Liver (tissue), 3 donors: ENCODE results near the gene MGAT3.

ENCODE experiments used
- RAD21 ChIP-seq, 2 donors: IDR thresholded peaks; 2 replicates each; pipeline ENCODE4 v1.6.1; 2016; ENCODE audit warnings: antibody characterized with exemption in 2 of 2, mild to moderate bottlenecking in 2 of 2
- YY1 ChIP-seq: IDR thresholded peaks from 2 replicates; pipeline ENCODE4 v1.6.1; 2016; ENCODE audit warnings: antibody characterized with exemption, mild to moderate bottlenecking
- TF ChIP-seq, protein P1 (sequence below): fragments of 150-350 bp; IDR thresholded peaks from 2 replicates; pipeline ENCODE4 v1.5.1; 2017; ENCODE audit warnings: improper control_type of control experiment, low read depth, low read length; ENCODE audit not compliant: missing input control
- TF ChIP-seq, protein P2 (sequence below): IDR thresholded peaks from 2 replicates; pipeline ENCODE4 v1.6.1; 2016; ENCODE audit warnings: antibody characterized with exemption, mild to moderate bottlenecking
- donor health status: healthy.
- donor health status: healthy.

DNA sequence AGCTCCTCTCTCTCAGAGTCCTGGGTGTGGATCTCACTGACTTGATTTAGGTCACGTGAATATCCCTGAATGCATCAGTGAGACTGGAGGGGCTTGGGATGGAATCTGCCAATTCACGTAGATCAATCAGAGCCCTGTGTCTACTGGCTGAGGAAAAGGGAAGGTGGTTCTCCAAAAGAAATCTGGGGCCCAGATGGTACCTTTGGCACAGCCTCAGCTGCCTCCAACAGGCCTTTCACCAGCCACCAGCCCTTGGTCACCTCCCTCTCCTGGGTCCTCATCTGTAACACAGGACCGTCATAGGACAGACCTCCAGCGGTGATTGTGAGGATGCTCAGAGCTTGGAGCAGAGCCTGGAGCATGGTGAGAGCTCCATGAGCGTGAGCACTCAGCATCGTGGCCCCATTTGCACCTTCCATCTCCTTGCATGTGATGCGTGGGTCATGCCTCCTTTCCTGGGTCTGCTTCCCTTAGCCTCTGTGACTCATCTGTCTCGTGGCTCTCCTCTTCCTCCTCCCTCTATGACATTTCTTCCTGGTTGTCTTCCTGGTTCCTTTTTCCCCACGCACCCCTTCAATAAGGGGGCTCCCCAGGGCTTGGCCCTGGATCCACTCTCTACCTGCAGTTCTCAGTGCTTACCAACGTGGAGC, 37.8 kb downstream of the MGAT3 start:
- TF ChIP-seq, protein P1, sequence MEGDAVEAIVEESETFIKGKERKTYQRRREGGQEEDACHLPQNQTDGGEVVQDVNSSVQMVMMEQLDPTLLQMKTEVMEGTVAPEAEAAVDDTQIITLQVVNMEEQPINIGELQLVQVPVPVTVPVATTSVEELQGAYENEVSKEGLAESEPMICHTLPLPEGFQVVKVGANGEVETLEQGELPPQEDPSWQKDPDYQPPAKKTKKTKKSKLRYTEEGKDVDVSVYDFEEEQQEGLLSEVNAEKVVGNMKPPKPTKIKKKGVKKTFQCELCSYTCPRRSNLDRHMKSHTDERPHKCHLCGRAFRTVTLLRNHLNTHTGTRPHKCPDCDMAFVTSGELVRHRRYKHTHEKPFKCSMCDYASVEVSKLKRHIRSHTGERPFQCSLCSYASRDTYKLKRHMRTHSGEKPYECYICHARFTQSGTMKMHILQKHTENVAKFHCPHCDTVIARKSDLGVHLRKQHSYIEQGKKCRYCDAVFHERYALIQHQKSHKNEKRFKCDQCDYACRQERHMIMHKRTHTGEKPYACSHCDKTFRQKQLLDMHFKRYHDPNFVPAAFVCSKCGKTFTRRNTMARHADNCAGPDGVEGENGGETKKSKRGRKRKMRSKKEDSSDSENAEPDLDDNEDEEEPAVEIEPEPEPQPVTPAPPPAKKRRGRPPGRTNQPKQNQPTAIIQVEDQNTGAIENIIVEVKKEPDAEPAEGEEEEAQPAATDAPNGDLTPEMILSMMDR = no peak
- TF ChIP-seq YY1 (no peak), RAD21 (IDR thresholded peaks at IDR 0.05) (no peak)
- TF ChIP-seq, protein P2, sequence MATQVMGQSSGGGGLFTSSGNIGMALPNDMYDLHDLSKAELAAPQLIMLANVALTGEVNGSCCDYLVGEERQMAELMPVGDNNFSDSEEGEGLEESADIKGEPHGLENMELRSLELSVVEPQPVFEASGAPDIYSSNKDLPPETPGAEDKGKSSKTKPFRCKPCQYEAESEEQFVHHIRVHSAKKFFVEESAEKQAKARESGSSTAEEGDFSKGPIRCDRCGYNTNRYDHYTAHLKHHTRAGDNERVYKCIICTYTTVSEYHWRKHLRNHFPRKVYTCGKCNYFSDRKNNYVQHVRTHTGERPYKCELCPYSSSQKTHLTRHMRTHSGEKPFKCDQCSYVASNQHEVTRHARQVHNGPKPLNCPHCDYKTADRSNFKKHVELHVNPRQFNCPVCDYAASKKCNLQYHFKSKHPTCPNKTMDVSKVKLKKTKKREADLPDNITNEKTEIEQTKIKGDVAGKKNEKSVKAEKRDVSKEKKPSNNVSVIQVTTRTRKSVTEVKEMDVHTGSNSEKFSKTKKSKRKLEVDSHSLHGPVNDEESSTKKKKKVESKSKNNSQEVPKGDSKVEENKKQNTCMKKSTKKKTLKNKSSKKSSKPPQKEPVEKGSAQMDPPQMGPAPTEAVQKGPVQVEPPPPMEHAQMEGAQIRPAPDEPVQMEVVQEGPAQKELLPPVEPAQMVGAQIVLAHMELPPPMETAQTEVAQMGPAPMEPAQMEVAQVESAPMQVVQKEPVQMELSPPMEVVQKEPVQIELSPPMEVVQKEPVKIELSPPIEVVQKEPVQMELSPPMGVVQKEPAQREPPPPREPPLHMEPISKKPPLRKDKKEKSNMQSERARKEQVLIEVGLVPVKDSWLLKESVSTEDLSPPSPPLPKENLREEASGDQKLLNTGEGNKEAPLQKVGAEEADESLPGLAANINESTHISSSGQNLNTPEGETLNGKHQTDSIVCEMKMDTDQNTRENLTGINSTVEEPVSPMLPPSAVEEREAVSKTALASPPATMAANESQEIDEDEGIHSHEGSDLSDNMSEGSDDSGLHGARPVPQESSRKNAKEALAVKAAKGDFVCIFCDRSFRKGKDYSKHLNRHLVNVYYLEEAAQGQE = no peak
